Memory B cell (primary cell): Measurements from ENCODE around the gene SLC22A12.

Source experiments
- ATAC-seq: fragments of 150-1000 bp; cut with Tn5 transposase; 2 replicates; pipeline ENCODE4 v1.10.0; 2021; ENCODE audit warnings: low read depth, mild to moderate bottlenecking, moderate library complexity
- DNase-seq, 2 donors: peaks; one replicate each; pipeline ENCODE4 v3.0.0; 2022; ENCODE audit warnings: low spot score in 2 of 2
- H3K27ac Mint-ChIP-seq: one replicate; pipeline ENCODE4 v1.8.0; 2022; ENCODE audit warnings: mild to moderate bottlenecking, moderate library complexity, mixed read lengths
- H3K27me3 Mint-ChIP-seq: one replicate; pipeline ENCODE4 v1.8.0; 2022; ENCODE audit warnings: mixed read lengths
- H3K36me3 Mint-ChIP-seq: one replicate; pipeline ENCODE4 v1.8.0; 2022; ENCODE audit warnings: mild to moderate bottlenecking, mixed read lengths
- H3K4me1 Mint-ChIP-seq: one replicate; pipeline ENCODE4 v1.8.0; 2022; ENCODE audit warnings: mixed read lengths
- H3K4me3 Mint-ChIP-seq: one replicate; pipeline ENCODE4 v1.8.0; 2022; ENCODE audit warnings: mild to moderate bottlenecking, moderate library complexity, mixed read lengths
- H3K9me3 Mint-ChIP-seq: one replicate; pipeline ENCODE4 v1.8.0; 2022; ENCODE audit warnings: mixed read lengths

The SLC22A12 gene

DNA sequence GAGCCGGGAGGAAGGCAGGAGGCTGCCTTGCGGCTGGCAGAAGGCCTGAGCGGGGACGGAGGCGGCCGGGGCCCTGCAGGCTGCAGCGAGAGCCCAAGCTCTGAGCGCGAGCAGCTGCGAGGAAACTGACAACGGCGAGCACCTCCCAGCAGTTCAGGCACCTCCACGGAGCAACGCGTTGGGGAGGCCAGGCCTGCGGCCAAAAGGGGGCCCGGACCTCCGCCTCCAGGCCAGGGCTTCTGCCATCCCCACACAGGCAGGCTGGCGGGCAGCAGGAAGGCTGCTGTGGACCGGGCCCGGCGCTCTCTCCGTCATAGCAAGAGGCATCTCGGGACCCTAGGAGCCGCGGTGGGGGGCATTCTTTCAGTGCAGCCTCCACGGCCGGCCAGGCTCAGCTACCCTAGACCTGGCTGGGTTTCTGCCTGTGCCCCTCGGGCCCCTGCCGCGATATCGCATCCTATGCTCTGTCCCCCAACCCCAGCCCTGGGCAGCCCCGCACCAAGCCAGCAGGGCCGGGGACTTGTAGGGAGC lies 22.9 kb upstream of the SLC22A12 start:
- H3K27ac Mint-ChIP-seq, result no peak overlapping the region
- peaks cover 5% of the 10 kb centered on the region for H3K4me1 Mint-ChIP-seq
- DNase-seq, result no peak
- ATAC-seq, result no peak
- no peak overlapping the region for H3K4me3 Mint-ChIP-seq
- H3K9me3 Mint-ChIP-seq, result no peaks in the 10 kb centered on the region
- H3K27me3 Mint-ChIP-seq, result peaks cover 13% of the 10 kb centered on the region
- no peaks in the 10 kb centered on the region for H3K36me3 Mint-ChIP-seq

DNA sequence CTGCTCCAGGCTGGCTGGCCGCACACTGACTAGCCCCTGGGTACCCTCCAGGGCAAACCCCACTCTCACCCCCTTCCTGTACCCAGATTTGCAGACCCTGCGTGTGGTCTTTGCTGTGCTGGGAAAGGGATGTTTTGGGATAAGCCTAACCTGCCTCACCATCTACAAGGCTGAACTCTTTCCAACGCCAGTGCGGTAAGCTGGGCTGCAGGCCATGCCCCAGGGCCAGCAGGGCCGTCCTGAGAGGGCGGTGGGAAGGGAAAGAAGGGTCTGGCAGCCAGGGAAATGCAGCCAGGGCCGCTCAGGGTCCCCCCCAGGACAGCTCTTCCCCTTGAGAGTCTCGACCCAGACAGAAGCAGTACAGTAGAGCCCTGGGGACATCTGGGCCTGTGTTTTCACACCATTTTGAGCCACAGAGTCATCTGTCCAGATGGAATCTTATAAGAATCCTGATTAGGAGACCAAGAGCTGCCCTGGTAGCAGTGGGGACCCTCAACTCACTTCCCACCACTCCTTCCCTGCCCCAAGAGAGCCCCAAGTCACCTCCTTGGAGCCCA lies 22.4 kb upstream of the SLC22A12 start:
- no peak overlapping the region for H3K27ac Mint-ChIP-seq
- H3K36me3 Mint-ChIP-seq, result no peaks in the 10 kb centered on the region
- H3K4me1 Mint-ChIP-seq, result peaks cover 5% of the 10 kb centered on the region
- peaks cover 13% of the 10 kb centered on the region for H3K27me3 Mint-ChIP-seq
- no peaks in the 10 kb centered on the region for H3K9me3 Mint-ChIP-seq
- no peak overlapping the region for H3K4me3 Mint-ChIP-seq
- DNase-seq (no peak), ATAC-seq (no peak)

DNA sequence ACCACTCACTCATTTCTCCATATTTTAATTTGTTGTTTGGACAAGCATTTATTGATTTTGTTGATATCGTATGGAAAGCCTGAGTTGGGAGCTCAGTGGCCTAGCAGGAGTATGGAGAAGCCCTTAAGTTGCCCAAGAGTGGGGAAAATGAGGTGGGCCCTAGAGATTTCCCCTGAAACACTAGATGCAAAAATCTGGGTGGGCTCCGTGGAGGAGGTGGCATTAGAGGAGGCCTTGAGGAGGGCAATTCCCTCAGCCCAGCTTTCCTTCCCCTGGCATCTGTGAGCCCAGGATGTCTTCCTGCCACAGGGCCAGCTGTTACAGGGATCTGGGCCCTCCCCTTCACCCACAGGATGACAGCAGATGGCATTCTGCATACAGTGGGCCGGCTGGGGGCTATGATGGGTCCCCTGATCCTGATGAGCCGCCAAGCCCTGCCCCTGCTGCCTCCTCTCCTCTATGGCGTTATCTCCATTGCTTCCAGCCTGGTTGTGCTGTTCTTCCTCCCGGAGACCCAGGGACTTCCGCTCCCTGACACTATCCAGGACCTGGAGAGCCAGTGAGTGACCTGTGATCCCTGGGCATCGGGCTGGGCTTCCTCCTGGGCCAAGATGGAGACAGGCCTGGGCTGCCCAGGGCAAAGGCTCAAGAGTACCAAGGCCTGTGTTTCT lies 21.6 kb upstream of the SLC22A12 start:
- Mint-ChIP-seq H3K27me3 (peaks cover 12% of the 10 kb centered on the region), H3K9me3 (no peaks in the 10 kb centered on the region), H3K36me3 (no peaks in the 10 kb centered on the region), H3K4me3 (no peak overlapping the region), H3K4me1 (peaks cover 5% of the 10 kb centered on the region), H3K27ac (no peak overlapping the region)
- ATAC-seq (no peak), DNase-seq (no peak)

DNA sequence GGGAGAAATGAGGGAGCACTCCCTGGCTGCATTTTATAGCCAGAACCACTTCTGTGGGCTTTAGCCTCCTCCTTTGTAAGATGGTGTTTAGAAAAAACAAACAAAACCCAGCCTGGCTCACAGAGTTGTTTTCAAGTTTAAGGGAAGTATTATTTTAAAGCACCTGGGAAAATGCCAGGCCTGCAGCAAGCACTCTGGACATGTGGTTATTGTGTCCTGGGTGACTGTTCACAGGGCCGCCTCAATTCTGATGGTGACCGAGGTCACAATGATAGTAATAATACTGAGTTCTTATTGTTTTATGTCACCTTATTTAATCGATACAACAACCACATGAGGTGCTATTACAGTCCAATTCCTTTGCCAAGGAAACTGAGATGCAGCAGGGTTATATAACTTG lies 20.7 kb upstream of the SLC22A12 start:
- ATAC-seq, result no peak
- Mint-ChIP-seq H3K36me3 (no peaks in the 10 kb centered on the region), H3K4me1 (peaks cover 3% of the 10 kb centered on the region), H3K9me3 (no peaks in the 10 kb centered on the region), H3K27me3 (peaks cover 8% of the 10 kb centered on the region), H3K4me3 (no peak overlapping the region), H3K27ac (no peak overlapping the region)
- DNase-seq, result no peak

DNA sequence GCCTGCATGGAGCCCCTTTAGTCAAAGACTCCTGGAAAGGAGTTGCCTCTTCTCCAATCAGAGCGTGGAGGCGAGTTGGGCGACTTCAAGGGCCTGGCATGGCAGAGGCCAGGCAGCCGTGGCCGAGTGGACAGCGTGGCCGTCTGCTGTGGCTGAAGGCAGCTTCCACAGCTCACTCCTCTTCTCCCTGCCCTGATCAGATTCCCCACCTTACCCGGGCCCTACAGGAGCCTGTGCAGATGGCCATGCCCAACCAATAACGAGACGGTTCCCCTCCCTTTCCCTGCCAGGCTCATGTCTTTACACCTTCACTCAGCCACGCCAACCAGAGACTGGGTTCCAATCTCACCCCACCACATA lies 20.0 kb upstream of the SLC22A12 start:
- no peaks in the 10 kb centered on the region for H3K9me3 Mint-ChIP-seq
- H3K4me1 Mint-ChIP-seq, result peaks cover 3% of the 10 kb centered on the region
- H3K27me3 Mint-ChIP-seq, result peaks cover 8% of the 10 kb centered on the region
- H3K4me3 Mint-ChIP-seq, result no peak overlapping the region
- no peak overlapping the region for H3K27ac Mint-ChIP-seq
- ATAC-seq (no peak), DNase-seq (no peak)
- H3K36me3 Mint-ChIP-seq, result no peaks in the 10 kb centered on the region

DNA sequence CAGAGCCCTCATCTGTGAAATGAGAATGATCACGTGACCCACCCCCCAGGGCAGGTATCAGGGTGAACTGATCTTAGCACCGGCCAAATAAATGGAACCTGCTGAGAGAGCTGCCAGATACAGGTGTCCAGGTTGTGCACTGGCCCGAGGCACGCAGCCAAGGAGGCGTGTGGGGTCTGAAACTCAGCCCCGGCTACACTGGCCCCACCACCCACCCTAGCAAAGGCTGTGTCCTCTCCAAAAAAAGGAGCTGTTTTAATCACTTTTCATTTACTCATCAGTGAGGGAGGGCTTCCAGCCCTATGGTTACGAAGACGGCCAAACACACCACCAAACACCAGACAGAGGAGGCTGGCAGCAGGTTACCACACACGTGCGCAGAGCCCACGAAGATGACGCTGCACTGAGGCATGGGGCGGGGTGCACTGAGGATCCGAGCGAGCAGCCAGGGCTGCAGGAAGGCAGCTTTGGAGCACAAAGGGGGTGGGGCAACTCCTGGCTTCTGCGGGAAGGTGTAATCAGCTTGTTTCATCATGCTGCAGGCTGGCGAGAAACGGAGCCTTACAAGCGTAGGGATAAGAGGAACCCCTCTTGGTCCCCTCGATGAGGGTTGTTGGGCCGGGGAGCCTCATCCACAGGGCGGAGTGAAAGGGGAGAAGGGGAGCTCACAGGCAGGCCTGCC lies 19.5 kb upstream of the SLC22A12 start:
- no peak overlapping the region for H3K27ac Mint-ChIP-seq
- H3K27me3 Mint-ChIP-seq, result peaks cover 9% of the 10 kb centered on the region
- H3K9me3 Mint-ChIP-seq, result no peaks in the 10 kb centered on the region

DNA sequence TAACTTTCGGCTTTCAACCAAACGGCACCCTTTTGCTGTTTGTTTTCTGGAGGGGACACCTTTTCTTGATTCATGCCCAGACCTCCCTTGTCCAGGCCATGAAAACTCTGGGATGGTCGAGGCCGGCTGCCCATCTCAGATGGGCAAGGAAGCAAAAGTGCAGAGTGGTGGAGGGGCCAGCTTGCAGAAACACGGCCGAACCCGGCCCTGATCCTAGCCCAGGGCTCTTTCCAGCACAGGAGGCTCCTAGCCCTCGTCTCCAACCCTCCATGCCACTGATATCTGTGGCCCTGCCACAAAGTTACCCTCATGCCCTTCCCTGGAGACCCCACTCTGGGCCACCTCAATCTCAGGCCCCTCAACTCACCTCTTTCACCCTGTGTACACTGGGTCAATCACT lies 18.9 kb upstream of the SLC22A12 start:
- Mint-ChIP-seq H3K36me3 (no peaks in the 10 kb centered on the region), H3K4me3 (no peak overlapping the region)
- ATAC-seq, result no peak

More for the DNA sequence above, 19.5 kb upstream of the SLC22A12 start:
- DNase-seq, result no peak
- peaks cover 1% of the 10 kb centered on the region for H3K4me1 Mint-ChIP-seq
- H3K4me3 Mint-ChIP-seq, result no peak overlapping the region
- no peak for ATAC-seq
- H3K36me3 Mint-ChIP-seq, result no peaks in the 10 kb centered on the region

DNA sequence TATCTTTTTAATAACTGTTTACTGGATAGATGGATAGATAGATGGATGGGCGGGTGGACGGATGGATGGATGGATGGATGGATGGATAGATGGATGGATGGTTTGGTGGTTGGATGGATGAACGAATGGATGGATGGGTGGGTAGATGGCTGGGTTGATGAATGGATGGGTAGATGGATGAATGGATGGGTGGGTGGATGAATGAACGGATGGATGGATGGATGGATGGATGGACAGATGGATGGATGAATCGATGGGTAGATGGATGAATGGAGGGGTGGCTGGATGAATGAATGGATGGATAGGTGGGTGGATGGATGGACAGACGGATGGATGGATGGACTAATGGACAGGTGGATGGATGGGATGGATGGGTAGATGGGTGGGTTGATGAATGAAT lies 13.8 kb upstream of the SLC22A12 start:
- H3K27ac Mint-ChIP-seq, result no peak overlapping the region
- H3K4me1 Mint-ChIP-seq, result no peaks in the 10 kb centered on the region
- ATAC-seq (no peak), DNase-seq (no peak)
- peaks cover 18% of the 10 kb centered on the region for H3K27me3 Mint-ChIP-seq
- H3K36me3 Mint-ChIP-seq, result no peaks in the 10 kb centered on the region
- H3K4me3 Mint-ChIP-seq, result no peak overlapping the region
- H3K9me3 Mint-ChIP-seq, result no peaks in the 10 kb centered on the region

More for the DNA sequence above, 18.9 kb upstream of the SLC22A12 start:
- H3K9me3 Mint-ChIP-seq, result no peaks in the 10 kb centered on the region
- DNase-seq, result no peak
- H3K4me1 Mint-ChIP-seq, result no peaks in the 10 kb centered on the region
- H3K27me3 Mint-ChIP-seq, result peaks cover 12% of the 10 kb centered on the region
- H3K27ac Mint-ChIP-seq, result no peak overlapping the region

DNA sequence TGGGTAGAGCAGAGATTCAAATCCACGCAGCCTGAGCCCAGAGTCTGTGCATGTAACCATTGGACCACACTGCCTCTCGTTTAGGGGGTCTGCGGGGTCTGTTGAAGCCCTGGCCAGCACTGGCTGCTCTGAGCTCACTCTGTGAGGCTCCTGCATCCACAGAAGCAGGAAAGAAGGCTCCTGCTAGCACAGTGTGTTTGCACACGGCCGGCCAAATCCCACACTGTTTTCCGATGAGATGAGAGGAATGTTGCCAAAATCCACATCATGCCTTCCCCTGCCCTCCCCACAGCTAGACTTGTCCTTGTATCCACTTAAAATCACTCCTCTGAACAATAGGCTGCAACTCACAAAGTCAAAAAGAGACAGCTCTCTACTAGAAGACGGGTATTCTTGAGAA lies 10.6 kb upstream of the SLC22A12 start:
- H3K36me3 Mint-ChIP-seq, result no peaks in the 10 kb centered on the region
- no peak overlapping the region for H3K27ac Mint-ChIP-seq
- no peak overlapping the region for H3K4me3 Mint-ChIP-seq

DNA sequence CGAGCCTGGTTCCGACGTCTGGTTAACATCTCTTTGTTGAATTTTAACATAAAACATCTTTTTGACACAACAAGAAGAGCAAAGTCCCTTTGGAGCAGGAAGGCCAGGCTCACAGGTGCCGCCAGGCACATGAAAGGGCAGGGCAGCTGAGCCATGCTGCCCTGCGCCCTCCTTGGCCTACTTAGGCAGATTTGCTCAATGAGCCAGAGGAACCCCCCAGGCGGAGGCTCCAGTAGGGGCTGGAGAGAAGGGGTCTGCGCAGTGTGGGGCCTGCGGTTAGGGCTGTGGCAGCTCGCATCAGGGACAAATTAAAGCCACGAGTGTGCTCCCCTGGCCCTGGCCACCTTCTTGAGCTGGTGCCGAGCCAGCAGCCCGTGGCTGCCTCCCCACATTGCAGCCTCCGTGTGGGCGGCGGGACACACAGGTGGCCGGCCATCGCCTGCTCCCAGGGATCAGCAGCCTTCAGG lies 9.9 kb upstream of the SLC22A12 start:
- Mint-ChIP-seq H3K4me3 (no peak overlapping the region), H3K27me3 (peaks cover 20% of the 10 kb centered on the region), H3K9me3 (no peaks in the 10 kb centered on the region)

More for the DNA sequence above, 10.6 kb upstream of the SLC22A12 start:
- Mint-ChIP-seq H3K27me3 (peaks cover 21% of the 10 kb centered on the region), H3K9me3 (no peaks in the 10 kb centered on the region), H3K4me1 (no peaks in the 10 kb centered on the region)
- DNase-seq (no peak), ATAC-seq (no peak)

DNA sequence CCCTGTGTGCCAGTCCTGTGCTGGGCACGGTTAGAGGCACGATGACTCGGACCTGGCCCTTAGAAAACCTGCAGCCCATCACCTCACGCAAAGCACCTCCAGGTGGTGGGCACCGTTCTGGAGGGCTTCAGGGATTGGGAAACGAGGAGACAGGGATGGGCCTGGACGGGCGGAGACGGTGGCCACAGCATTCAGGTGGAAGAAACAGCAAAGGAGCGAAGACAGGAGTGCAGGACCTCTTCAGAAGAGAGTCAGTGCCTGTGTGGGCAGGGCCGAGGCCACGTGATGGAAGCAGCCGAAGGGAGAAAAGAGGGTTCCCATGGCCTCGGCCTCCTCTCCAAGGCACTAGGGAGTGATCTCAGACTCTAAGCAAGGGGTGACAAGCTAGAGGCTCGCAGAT lies 8.1 kb upstream of the SLC22A12 start:
- H3K36me3 Mint-ChIP-seq, result peaks cover 2% of the 10 kb centered on the region
- peaks cover 19% of the 10 kb centered on the region for H3K27me3 Mint-ChIP-seq

More for the DNA sequence above, 9.9 kb upstream of the SLC22A12 start:
- DNase-seq (no peak), ATAC-seq (no peak)
- Mint-ChIP-seq H3K4me1 (no peaks in the 10 kb centered on the region), H3K27ac (no peak overlapping the region), H3K36me3 (no peaks in the 10 kb centered on the region)

DNA sequence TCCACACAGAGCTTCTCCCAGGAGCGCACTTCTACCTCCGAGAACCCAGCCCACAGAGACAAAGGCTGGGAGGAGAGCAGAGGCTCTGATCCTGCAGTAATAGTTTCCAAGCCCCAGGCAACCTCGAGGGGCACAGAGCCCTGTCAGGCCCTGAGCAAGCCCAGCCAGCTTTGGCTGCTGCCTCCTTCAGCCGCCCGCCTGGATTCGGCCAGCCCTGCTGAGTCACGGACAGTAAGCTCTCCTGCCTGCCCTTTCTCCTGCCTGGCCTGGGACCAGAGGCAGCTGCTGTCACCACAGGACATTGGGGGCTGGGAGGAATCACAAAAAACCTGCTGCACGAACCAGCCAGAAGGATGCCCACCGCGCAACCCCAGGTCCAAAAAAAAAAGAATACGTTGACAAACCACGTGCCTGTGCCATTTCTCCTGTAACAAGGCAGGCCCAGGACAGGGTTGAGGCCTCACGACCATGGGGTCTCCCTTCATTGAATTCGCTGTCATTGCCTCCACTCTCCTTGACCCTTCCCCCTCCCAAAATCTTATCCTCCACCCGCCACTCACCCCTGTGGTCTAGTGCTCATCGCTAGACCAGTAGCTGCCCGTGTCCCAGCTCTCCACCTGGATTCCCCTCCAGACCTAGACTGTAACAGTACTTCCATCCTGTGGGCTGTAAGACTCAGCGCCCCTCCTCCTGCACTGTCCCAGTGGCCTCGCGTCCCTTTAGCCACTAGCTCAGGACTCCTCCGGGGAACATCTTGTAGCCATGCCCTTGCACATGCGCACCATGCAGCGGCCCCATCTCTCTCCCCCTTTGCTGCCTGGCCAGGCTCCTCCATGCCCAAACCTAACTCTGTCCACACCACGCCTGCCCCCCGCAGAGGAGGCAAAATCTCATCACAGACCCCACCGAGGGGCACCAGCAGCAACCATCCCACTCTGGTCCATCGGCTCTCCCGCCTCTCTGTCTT lies 7.4 kb upstream of the SLC22A12 start:
- H3K36me3 Mint-ChIP-seq, result peaks cover 9% of the 10 kb centered on the region
- H3K9me3 Mint-ChIP-seq, result peaks cover 9% of the 10 kb centered on the region
- no peaks in the 10 kb centered on the region for H3K4me1 Mint-ChIP-seq
- DNase-seq, result no peak
- peaks cover 26% of the 10 kb centered on the region for H3K27me3 Mint-ChIP-seq
- ATAC-seq, result no peak
- H3K27ac Mint-ChIP-seq, result no peak overlapping the region
- no peak overlapping the region for H3K4me3 Mint-ChIP-seq

More for the DNA sequence above, 8.1 kb upstream of the SLC22A12 start:
- ATAC-seq, result no peak
- no peak for DNase-seq
- H3K4me1 Mint-ChIP-seq, result no peaks in the 10 kb centered on the region
- H3K27ac Mint-ChIP-seq, result no peak overlapping the region
- H3K9me3 Mint-ChIP-seq, result peaks cover 2% of the 10 kb centered on the region
- H3K4me3 Mint-ChIP-seq, result no peak overlapping the region

DNA sequence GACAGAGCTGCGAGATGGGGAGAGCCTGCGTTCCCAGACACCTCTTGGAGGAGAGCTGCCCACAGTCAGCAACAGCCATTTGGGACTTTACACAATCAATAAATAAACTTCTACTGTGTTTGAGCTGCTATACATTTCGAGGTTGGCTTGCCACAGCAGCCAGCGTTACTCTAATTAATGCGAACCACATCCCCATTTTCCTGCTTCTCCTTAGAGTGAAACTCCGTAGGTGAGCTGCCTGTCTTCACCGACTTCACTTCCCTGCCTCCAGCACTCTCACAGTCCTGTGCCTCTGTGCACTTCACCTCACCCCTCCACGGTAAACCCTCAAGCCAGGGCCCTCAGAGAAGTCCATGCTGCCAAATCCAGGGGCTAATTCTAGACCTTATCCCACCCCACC lies 5.9 kb upstream of the SLC22A12 start:
- no peaks in the 10 kb centered on the region for H3K4me1 Mint-ChIP-seq
- H3K27ac Mint-ChIP-seq, result no peak overlapping the region
- H3K9me3 Mint-ChIP-seq, result peaks cover 14% of the 10 kb centered on the region
- peaks cover 27% of the 10 kb centered on the region for H3K27me3 Mint-ChIP-seq
- ATAC-seq (no peak), DNase-seq (no peak)
- H3K4me3 Mint-ChIP-seq, result no peak overlapping the region
- peaks cover 10% of the 10 kb centered on the region for H3K36me3 Mint-ChIP-seq
